ENCODE data around the gene ITGA11.

GRCh38 chr15:68259883-68260282 lies 172.1 kb downstream of the ITGA11 start:
- TF ChIP-seq CTCF (IDR thresholded peaks at IDR 0.05) (no peak), EZH2 (IDR thresholded peaks at IDR 0.05; ENCODE audit: borderline replicate concordance, insufficient read depth, low read depth, low read length, poor library complexity, severe bottlenecking) (no peak)
